Hematopoietic multipotent progenitor cell treated with erythropoietin and hydrocortisone succinate and interleukin-3 and kit ligand, for 17 days (in vitro differentiated cells): ENCODE measurements around the gene PITPNM3.

ENCODE experiments used
- DNase-seq: peaks from one replicate; pipeline ENCODE4 v3.0.0-alpha.2; 2015; ENCODE audit warnings: low spot score

The PITPNM3 gene

DNA sequence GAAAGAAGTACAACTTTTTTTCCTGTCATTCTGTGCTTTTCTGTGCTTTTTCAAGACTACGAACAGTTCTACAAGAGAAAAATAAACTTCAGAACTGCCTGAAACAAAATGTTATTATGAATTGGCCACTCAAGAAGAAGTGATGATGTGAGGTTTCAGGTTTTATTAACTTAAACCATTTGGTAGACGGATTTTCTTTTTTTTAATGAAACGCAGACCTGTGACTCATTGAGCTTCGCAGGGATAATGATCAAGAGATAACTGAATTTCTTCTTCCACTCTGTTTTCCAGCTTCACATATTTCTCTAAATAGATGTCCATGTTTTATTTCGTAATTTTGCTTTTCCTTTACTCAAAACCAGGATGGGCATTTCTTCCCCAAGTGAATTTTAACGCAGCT lies 154.1 kb downstream of the PITPNM3 start:
- DNase-seq = no peak
